Erythroblast (primary cell): ENCODE results near the gene ATP2B1.

Experiments used
- GATA1 ChIP-seq: IDR thresholded peaks from 2 replicates; pipeline ENCODE4 v1.6.1; 2011; ENCODE audit warnings: low read depth, mild to moderate bottlenecking, control low read depth, low read length, moderate library complexity
- POLR2A ChIP-seq: IDR thresholded peaks from 2 replicates; pipeline ENCODE4 v1.6.1; 2011; ENCODE audit warnings: mild to moderate bottlenecking, low read length

- no peak for TF ChIP-seq POLR2A
- no peak for TF ChIP-seq GATA1
Observed at GRCh38 chr12:89707703-89708564, 704 bp downstream of the ATP2B1 start.
